Measurements from ENCODE around the gene APEH. TPM values are rescaled to one million over a fixed set of nuclear protein-coding genes. Genes with fewer than 3 reads are reported as not detected.

APEH gene
- total and polyA plus RNA-seq, 2 of the 13 experiments (the other 11 are each of a cell fraction or from before 2014, with no cell fraction given) = 116 to 130 TPM

GRCh38 chr3:49668414-49668797 lies 5.7 kb upstream of the APEH start (continued):
- peak; percentile 42; the same call in 1 of the 2 replicates for TF ChIP-seq MEIS2 (CRISPR knock-in tag; IDR thresholded peaks at IDR 0.05)
- no peak for TF ChIP-seq RBAK (CRISPR knock-in tag; IDR thresholded peaks at IDR 0.05)
- TF ChIP-seq ZNF777 (CRISPR knock-in tag; IDR thresholded peaks at IDR 0.05) = no peak
- peak; percentile 93 for TF ChIP-seq PATZ1 (CRISPR knock-in tag; IDR thresholded peaks at IDR 0.05)
- TF ChIP-seq PHB2 (IDR thresholded peaks at IDR 0.05; ENCODE audit: partially characterized antibody) = no peak
- TF ChIP-seq LBX2 (CRISPR knock-in tag; IDR thresholded peaks at IDR 0.05; ENCODE audit: borderline replicate concordance) = no peak
- no peak for TF ChIP-seq ZNF230 (CRISPR knock-in tag; IDR thresholded peaks at IDR 0.05)
- no peak for TF ChIP-seq RORA (CRISPR knock-in tag; IDR thresholded peaks at IDR 0.05)
- no peak for TF ChIP-seq MED13 (CRISPR knock-in tag; IDR thresholded peaks at IDR 0.05)
- peak; percentile 64; the same call in 1 of the 2 replicates for TF ChIP-seq ARID4A (CRISPR knock-in tag; IDR thresholded peaks at IDR 0.05; ENCODE audit: borderline replicate concordance)
- no peak for TF ChIP-seq NFYB (CRISPR knock-in tag; IDR thresholded peaks at IDR 0.05)
- no peak for TF ChIP-seq ZNF569 (CRISPR knock-in tag; IDR thresholded peaks at IDR 0.05; ENCODE audit: borderline replicate concordance)
- TF ChIP-seq DNMT3B (CRISPR knock-in tag; conservative IDR thresholded peaks at IDR 0.05) = no peak
- no peak for TF ChIP-seq PRMT3 (CRISPR knock-in tag; IDR thresholded peaks at IDR 0.05; ENCODE audit: borderline replicate concordance, low read depth)
- peak; percentile 63; the same call in 1 of the 2 replicates for TF ChIP-seq ISL2 (CRISPR knock-in tag; IDR thresholded peaks at IDR 0.05)
- no peak for TF ChIP-seq ZNF124 (CRISPR knock-in tag; IDR thresholded peaks at IDR 0.05)
- 0 out of 2 replicates have a peak, but pooled peaks have one; percentile 38 for TF ChIP-seq KAT7 (CRISPR knock-in tag; IDR thresholded peaks at IDR 0.05; ENCODE audit: borderline replicate concordance)
- TF ChIP-seq ZBTB4 (CRISPR knock-in tag; IDR thresholded peaks at IDR 0.05; ENCODE audit: borderline replicate concordance) = 0 out of 2 replicates have a peak, but pooled peaks have one; percentile 57
- TF ChIP-seq ZNF343 (CRISPR knock-in tag; IDR thresholded peaks at IDR 0.05) = no peak
- TF ChIP-seq SNRNP70 (IDR thresholded peaks at IDR 0.05; ENCODE audit: low read depth, low read length) = no peak
- TF ChIP-seq ATF1 (CRISPR knock-in tag; IDR thresholded peaks at IDR 0.05) = no peak
- TF ChIP-seq ZNF549 (CRISPR knock-in tag; IDR thresholded peaks at IDR 0.05) = no peak
